Measurements from ENCODE around the gene ASB2. TPM values are rescaled to one million over a fixed set of nuclear protein-coding genes. Genes with fewer than 3 reads are reported as not detected.

Gene ASB2
- total RNA-seq, 1 donor from 2014 or later = 24.1 TPM

- no peak for DNase-seq (ENCODE audit: extremely low spot score in 2 of 2)
- H3K27ac ChIP-seq = no peak overlapping the region
- no peaks in the 10 kb centered on the region for H3K36me3 ChIP-seq
- no peaks in the 10 kb centered on the region for H3K4me1 ChIP-seq
- H3K27me3 ChIP-seq = no peaks in the 10 kb centered on the region
- intact Hi-C loops (cut with DNase I) = no loop called here
- H3K4me3 ChIP-seq = no peak overlapping the region
- no peaks in the 10 kb centered on the region for H3K9me3 ChIP-seq
- TF ChIP-seq POLR2AphosphoS5 (IDR thresholded peaks at IDR 0.05; ENCODE audit: insufficient read depth in 1 of 2, low read depth in 1 of 2) (no peak), POLR2A (IDR thresholded peaks at IDR 0.05) (no peak), CTCF (IDR thresholded peaks at IDR 0.05) (no peak)
Measured at GRCh38 chr14:93912782-93913181, 63.6 kb downstream of the ASB2 start.

GRCh38 chr14:93911975-93912615 lies 64.3 kb downstream of the ASB2 start:
- TF ChIP-seq POLR2A (IDR thresholded peaks at IDR 0.05) = no peak
- no peak for TF ChIP-seq POLR2AphosphoS5 (IDR thresholded peaks at IDR 0.05; ENCODE audit: insufficient read depth in 1 of 2, low read depth in 1 of 2)
- TF ChIP-seq CTCF (IDR thresholded peaks at IDR 0.05) = no peak
- Histone ChIP-seq H3K4me3 (no peak overlapping the region), H3K9me3 (no peaks in the 10 kb centered on the region), H3K36me3 (no peaks in the 10 kb centered on the region), H3K27me3 (no peaks in the 10 kb centered on the region), H3K27ac (no peak overlapping the region), H3K4me1 (no peaks in the 10 kb centered on the region)
- no peak for DNase-seq (ENCODE audit: extremely low spot score in 2 of 2)
- intact Hi-C loops (cut with DNase I) = no loop called here

GRCh38 chr14:93909429-93910128 lies 66.8 kb downstream of the ASB2 start:
- Histone ChIP-seq H3K4me3 (no peak overlapping the region), H3K4me1 (no peaks in the 10 kb centered on the region), H3K9me3 (no peaks in the 10 kb centered on the region), H3K36me3 (no peaks in the 10 kb centered on the region), H3K27me3 (no peaks in the 10 kb centered on the region), H3K27ac (no peak overlapping the region)
- no peak for DNase-seq (ENCODE audit: extremely low spot score in 2 of 2)
- intact Hi-C loops (cut with DNase I) = loop anchor here (10.0 kb wide), 1 partner anchor 115 kb away; no protein-coding TSS in a partner anchor
- TF ChIP-seq POLR2A (IDR thresholded peaks at IDR 0.05) (no peak), CTCF (IDR thresholded peaks at IDR 0.05) (no peak), POLR2AphosphoS5 (IDR thresholded peaks at IDR 0.05; ENCODE audit: insufficient read depth in 1 of 2, low read depth in 1 of 2) (no peak)

- Histone ChIP-seq H3K4me1 (no peaks in the 10 kb centered on the region), H3K27me3 (no peaks in the 10 kb centered on the region), H3K36me3 (no peaks in the 10 kb centered on the region), H3K9me3 (no peaks in the 10 kb centered on the region), H3K27ac (no peak overlapping the region), H3K4me3 (no peak overlapping the region)
- peak in 2 of 3 experiments; percentile 43 to 57 for TF ChIP-seq CTCF (IDR thresholded peaks at IDR 0.05)
- TF ChIP-seq POLR2A (IDR thresholded peaks at IDR 0.05) = no peak
- DNase-seq (ENCODE audit: extremely low spot score in 2 of 2) = no peak
- intact Hi-C loops (cut with DNase I) = loop anchor here (10.0 kb wide), 1 partner anchor 112 kb away; no protein-coding TSS in a partner anchor
Measured at GRCh38 chr14:93906341-93907329, 69.7 kb downstream of the ASB2 start.
